HepG2 (cell line): ENCODE data around the gene MYL11. TPM values are rescaled to one million over a fixed set of nuclear protein-coding genes. Genes with fewer than 3 reads are reported as not detected.

Source experiments
- GATAD1 ChIP-seq: IDR thresholded peaks from 2 replicates; pipeline ENCODE4 v1.6.1; 2016; ENCODE audit warnings: missing genetic modification reagents, missing compliant biosample characterization
- GMEB1 ChIP-seq: sonication (generic); formaldehyde crosslinking; IDR thresholded peaks from 2 replicates; pipeline ENCODE4 v1.5.1; 2020; ENCODE audit warnings: missing genetic modification reagents, mild to moderate bottlenecking, borderline replicate concordance
- HOXA5 ChIP-seq: sonication (generic); formaldehyde crosslinking; IDR thresholded peaks from 2 replicates; pipeline ENCODE4 v1.4.0; 2020; ENCODE audit warnings: missing genetic modification reagents
- JUNB ChIP-seq: sonication (generic); formaldehyde crosslinking; IDR thresholded peaks from 2 replicates; pipeline ENCODE4 v1.8.0; 2022; ENCODE audit warnings: missing genetic modification reagents, mild to moderate bottlenecking, borderline replicate concordance
- LBX2 ChIP-seq: sonication (generic); formaldehyde crosslinking; IDR thresholded peaks from 2 replicates; pipeline ENCODE4 v1.5.0; 2020; ENCODE audit warnings: missing genetic modification reagents, mild to moderate bottlenecking, borderline replicate concordance
- LRRFIP1 ChIP-seq: sonication (generic); formaldehyde crosslinking; conservative IDR thresholded peaks from 2 replicates; pipeline ENCODE4 v1.4.0; 2020; ENCODE audit warnings: missing genetic modification reagents
- MAZ ChIP-seq, 2 experiments: sonication (generic) in 1 of 2; formaldehyde crosslinking in 1 of 2; IDR thresholded peaks; 2 replicates each; pipeline versions ENCODE4 v1.5.0 to v1.6.1; 2012 to 2020; ENCODE audit warnings: low read depth in 2 of 2, mild to moderate bottlenecking in 2 of 2, borderline replicate concordance in 1 of 2, improper control_type of control experiment in 1 of 2, low read length in 1 of 2, missing genetic modification reagents in 1 of 2, moderate library complexity in 1 of 2
- MTA3 ChIP-seq: sonication (generic); formaldehyde crosslinking; IDR thresholded peaks from 2 replicates; pipeline ENCODE4 v1.4.0; 2020; ENCODE audit warnings: missing genetic modification reagents
- MYC ChIP-seq: sonication (generic); formaldehyde crosslinking; IDR thresholded peaks from 2 replicates; pipeline ENCODE4 v1.9.0; 2021; ENCODE audit warnings: missing genetic modification reagents, borderline replicate concordance
- RBM39 ChIP-seq: fragments of 200-400 bp; formaldehyde crosslinking; IDR thresholded peaks from one replicate; pipeline ENCODE4 v1.6.1; 2018; ENCODE audit warnings: antibody characterized with exemption, mild to moderate bottlenecking, low read depth, low read length; ENCODE audit not compliant: poor library complexity, severe bottlenecking
- RXRA ChIP-seq: sonication (generic); formaldehyde crosslinking; IDR thresholded peaks from 2 replicates; pipeline ENCODE4 v1.5.1; 2020; ENCODE audit warnings: missing genetic modification reagents
- SAFB2 ChIP-seq: sonication (generic); formaldehyde crosslinking; IDR thresholded peaks from 2 replicates; pipeline ENCODE4 v1.5.1; 2020; ENCODE audit warnings: missing genetic modification reagents, low read depth, mild to moderate bottlenecking, borderline replicate concordance
- SMAD1 ChIP-seq: sonication (generic); formaldehyde crosslinking; IDR thresholded peaks from 2 replicates; pipeline ENCODE4 v1.4.0; 2020; ENCODE audit warnings: missing genetic modification reagents, low read depth, mild to moderate bottlenecking, borderline replicate concordance
- SPEN ChIP-seq: sonication (generic); formaldehyde crosslinking; IDR thresholded peaks from 2 replicates; pipeline ENCODE4 v1.5.1; 2020; ENCODE audit warnings: low read depth, mild to moderate bottlenecking, missing genetic modification reagents
- SSRP1 ChIP-seq: IDR thresholded peaks from 2 replicates; pipeline ENCODE4 v1.6.1; 2016; ENCODE audit warnings: control low read depth
- TBP ChIP-seq: sonication (generic); formaldehyde crosslinking; IDR thresholded peaks from 2 replicates; pipeline ENCODE4 v1.5.0; 2020; ENCODE audit warnings: missing genetic modification reagents
- TEAD2 ChIP-seq: sonication (generic); formaldehyde crosslinking; IDR thresholded peaks from 2 replicates; pipeline ENCODE4 v1.9.0; 2021; ENCODE audit warnings: missing genetic modification reagents
- YEATS4 ChIP-seq: sonication (generic); formaldehyde crosslinking; IDR thresholded peaks from 2 replicates; pipeline ENCODE4 v1.4.0; 2020; ENCODE audit warnings: missing genetic modification reagents, borderline replicate concordance
- ZBTB25 ChIP-seq: IDR thresholded peaks from 2 replicates; pipeline ENCODE4 v1.6.1; 2018; ENCODE audit warnings: missing genetic modification reagents
- ZFP91 ChIP-seq: sonication (generic); formaldehyde crosslinking; IDR thresholded peaks from 2 replicates; pipeline ENCODE4 v1.9.0; 2022; ENCODE audit warnings: missing genetic modification reagents, mild to moderate bottlenecking, borderline replicate concordance
- ZNF644 ChIP-seq: IDR thresholded peaks from 2 replicates; pipeline ENCODE4 v1.6.1; 2016; ENCODE audit warnings: low read depth
- polyA plus RNA-seq, 8 experiments: library from polyadenylated mRNA; depleted of rRNA in 3 of 8; stranded (reverse) in 7 of 8; unstranded in 1 of 8; fragments of >200 nt; fragmentation: Illumina TruSeq in 4 of 8; extraction: Trizol in 4 of 8; gene quantifications; 2 replicates each; pipeline versions ENCODE4 v1.2.1 to v1.2.3, GENCODE V29; 2011 to 2016; ENCODE audit warnings: low read depth in 4 of 8, missing spikeins in 1 of 8, mixed read lengths in 1 of 8; ENCODE audit not compliant: insufficient read depth in 1 of 8
- total RNA-seq, 5 experiments: library from RNA; depleted of rRNA; stranded (reverse); fragments of >200 nt; fragmentation: Illumina TruSeq; extraction: Trizol; gene quantifications; 2 replicates each; pipeline ENCODE4 v1.2.3, GENCODE V29; 2016; ENCODE audit warnings: low read depth in 1 of 5

Gene MYL11
- total and polyA plus RNA-seq, 2 of the 13 experiments (the other 11 are each of a cell fraction or from before 2014, with no cell fraction given) = not detected

- TF ChIP-seq ZBTB25 (CRISPR knock-in tag) (no peak), HOXA5 (CRISPR knock-in tag) (no peak), SSRP1 (no peak), TEAD2 (CRISPR knock-in tag) (no peak), SMAD1 (CRISPR knock-in tag) (0 out of 2 replicates have a peak, but pooled peaks have one; percentile 35), JUNB (CRISPR knock-in tag) (no peak), GMEB1 (CRISPR knock-in tag) (no peak), RBM39 (no peak), TBP (CRISPR knock-in tag) (no peak), MAZ (IDR thresholded peaks at IDR 0.05; ENCODE audit: borderline replicate concordance, low read depth, low read length) (peak; percentile 98), MAZ (CRISPR knock-in tag; IDR thresholded peaks at IDR 0.05; ENCODE audit: low read depth) (0 out of 2 replicates have a peak, but pooled peaks have one; percentile 37), SPEN (peak; percentile 58; the same call in 1 of the 2 replicates), GATAD1 (CRISPR knock-in tag) (no peak), ZNF644 (CRISPR knock-in tag) (no peak), YEATS4 (CRISPR knock-in tag) (peak; percentile 74), LRRFIP1 (CRISPR knock-in tag) (no peak), ZFP91 (CRISPR knock-in tag) (no peak), SAFB2 (CRISPR knock-in tag) (no peak), RXRA (CRISPR knock-in tag) (no peak), MTA3 (CRISPR knock-in tag) (no peak), MYC (CRISPR knock-in tag) (peak; percentile 55; the same call in 1 of the 2 replicates), LBX2 (CRISPR knock-in tag) (no peak)
Observed at GRCh38 chr16:30369938-30370455, 4.6 kb upstream of the MYL11 start (continued).
